Measurements from ENCODE around the gene IFIT2. TPM values are rescaled to one million over a fixed set of nuclear protein-coding genes. Genes with fewer than 3 reads are reported as not detected.

Gene IFIT2
- total and polyA plus RNA-seq, 2 donors (not counting 3 experiments of a cell fraction or from before 2014, with no cell fraction given) = 0.23 to 1.4 TPM

DNA sequence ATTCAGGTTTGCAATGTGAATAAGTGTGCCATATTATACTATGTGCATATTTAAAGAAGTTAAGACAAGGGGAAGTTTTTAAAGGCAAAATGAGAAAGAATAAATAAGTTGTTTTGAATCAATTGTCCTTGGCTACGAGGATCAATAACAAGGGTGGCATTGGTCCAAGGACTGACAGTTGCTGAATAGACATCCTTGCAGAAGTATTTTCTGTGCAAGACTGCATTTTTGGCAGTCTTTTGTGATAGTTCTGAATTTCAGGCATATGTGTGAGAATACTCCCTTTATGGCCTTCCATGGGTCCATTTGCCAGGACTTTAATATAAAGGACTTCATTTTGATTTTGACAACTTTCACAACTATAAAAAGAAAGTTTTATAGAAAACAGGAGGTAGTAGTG is 44.9 kb upstream of the IFIT2 start:
- Histone ChIP-seq H3K9ac (replicated peaks; ENCODE audit: extremely low read depth, insufficient read depth, low read length) (no peak overlapping the region), H3K27me3 (ENCODE audit: control insufficient read depth in 2 of 2, insufficient read depth in 2 of 2, low read length in 2 of 2) (peaks cover 28 to 45% of the 10 kb centered on the region in 2 experiments), H4K20me1 (replicated peaks; ENCODE audit: control insufficient read depth, extremely low read depth, insufficient read depth, low read length) (no peaks in the 10 kb centered on the region), H3K36me3 (ENCODE audit: control insufficient read depth in 2 of 2, extremely low read depth in 1 of 2, insufficient read depth in 2 of 2, low read length in 2 of 2) (no peaks in the 10 kb centered on the region), H3K9me1 (replicated peaks; ENCODE audit: control insufficient read depth, extremely low read depth, insufficient read depth, low read length) (no peaks in the 10 kb centered on the region), H3K4me3 (replicated peaks in 1 of 3; ENCODE audit: insufficient read depth in 1 of 3, low read depth in 1 of 3, low read length in 3 of 3) (no peak overlapping the region), H3K4me2 (ENCODE audit: insufficient read depth, low read length) (no peak overlapping the region), H2AFZ (ENCODE audit: low read depth, low read length) (no peak overlapping the region), H3K4me1 (ENCODE audit: control insufficient read depth, extremely low read depth, insufficient read depth, low read length) (no peaks in the 10 kb centered on the region), H3K79me2 (ENCODE audit: control insufficient read depth, insufficient read depth, low read length) (no peaks in the 10 kb centered on the region), H3K9me3 (replicated peaks; ENCODE audit: control insufficient read depth, insufficient read depth, low read length) (no peaks in the 10 kb centered on the region), H3K27ac (ENCODE audit: insufficient read depth, low read depth, low read length) (no peak overlapping the region)
- DNase-seq (ENCODE audit: low read depth, low spot score) = no peak
- dilution Hi-C loops (cut with MboI; ENCODE audit: extremely low pct_ligation_motif_present, low sequenced_read_pairs) (no loop called here), intact Hi-C loops (cut with micrococcal nuclease) (no loop called here)
- peak; percentile 38 for TF ChIP-seq EZH2 (IDR thresholded peaks at IDR 0.05; ENCODE audit: borderline replicate concordance, low read depth, low read length, severe bottlenecking)
- TF ChIP-seq GATA2 (IDR thresholded peaks at IDR 0.05; ENCODE audit: insufficient read depth, insufficient read length, low read depth, low read length) = no peak
- ChIA-PET POLR2A (no interaction called here), CTCF (no interaction called here)
- no TSS peak for BruUV-seq (replicated peaks)
- FAIRE-seq = no peak

DNA sequence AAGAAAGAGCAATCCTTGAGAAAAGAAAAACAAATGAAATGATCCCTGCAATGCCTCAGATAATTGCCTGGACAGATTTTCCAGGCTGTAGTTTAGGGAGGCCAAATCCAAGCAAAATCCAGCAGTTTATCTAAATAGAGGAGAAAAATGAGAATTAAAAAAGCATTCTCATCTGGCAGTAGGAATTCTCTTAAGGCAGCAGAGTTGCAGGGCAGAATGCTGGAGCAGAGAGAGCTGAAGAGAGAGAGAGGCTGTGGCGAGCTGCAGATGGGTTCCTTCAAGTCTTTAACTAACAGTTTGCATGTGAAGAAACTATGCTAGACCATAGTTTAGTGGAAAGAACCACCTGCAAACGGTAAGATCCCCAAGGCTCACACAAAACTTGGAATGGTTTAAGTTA is 44.3 kb upstream of the IFIT2 start:
- dilution Hi-C loops (cut with MboI; ENCODE audit: extremely low pct_ligation_motif_present, low sequenced_read_pairs) (no loop called here), intact Hi-C loops (cut with micrococcal nuclease) (no loop called here)
- Histone ChIP-seq H3K27ac (ENCODE audit: insufficient read depth, low read depth, low read length) (no peak overlapping the region), H3K27me3 (ENCODE audit: control insufficient read depth in 2 of 2, insufficient read depth in 2 of 2, low read length in 2 of 2) (peaks cover 32 to 51% of the 10 kb centered on the region in 2 experiments), H3K36me3 (ENCODE audit: control insufficient read depth in 2 of 2, extremely low read depth in 1 of 2, insufficient read depth in 2 of 2, low read length in 2 of 2) (no peaks in the 10 kb centered on the region), H3K79me2 (ENCODE audit: control insufficient read depth, insufficient read depth, low read length) (no peaks in the 10 kb centered on the region), H3K4me3 (replicated peaks in 1 of 3; ENCODE audit: insufficient read depth in 1 of 3, low read depth in 1 of 3, low read length in 3 of 3) (no peak overlapping the region), H3K9me1 (replicated peaks; ENCODE audit: control insufficient read depth, extremely low read depth, insufficient read depth, low read length) (no peaks in the 10 kb centered on the region), H3K9me3 (replicated peaks; ENCODE audit: control insufficient read depth, insufficient read depth, low read length) (no peaks in the 10 kb centered on the region), H4K20me1 (replicated peaks; ENCODE audit: control insufficient read depth, extremely low read depth, insufficient read depth, low read length) (no peaks in the 10 kb centered on the region), H3K4me2 (ENCODE audit: insufficient read depth, low read length) (no peak overlapping the region), H3K9ac (replicated peaks; ENCODE audit: extremely low read depth, insufficient read depth, low read length) (no peak overlapping the region), H2AFZ (ENCODE audit: low read depth, low read length) (no peak overlapping the region), H3K4me1 (ENCODE audit: control insufficient read depth, extremely low read depth, insufficient read depth, low read length) (no peaks in the 10 kb centered on the region)
- TF ChIP-seq EZH2 (IDR thresholded peaks at IDR 0.05; ENCODE audit: borderline replicate concordance, low read depth, low read length, severe bottlenecking) (peak; percentile 44), POLR2A (IDR thresholded peaks at IDR 0.05; ENCODE audit: low read depth, low read length) (no peak)
- ChIA-PET POLR2A (no interaction called here), CTCF (interaction anchor here (1.6 kb wide), 1 partner anchor 117 kb away, joined by 3 read pairs; no protein-coding TSS in a partner anchor)
- BruUV-seq (replicated peaks) = no TSS peak
- DNase-seq (ENCODE audit: low read depth, low spot score) (no peak), FAIRE-seq (no peak)

Measured in endothelial cell of umbilical vein (primary cell).